Uterus (tissue), 4 donors: ENCODE data around the gene NUBP1. TPM values are rescaled to one million over a fixed set of nuclear protein-coding genes. Genes with fewer than 3 reads are reported as not detected.
"Not testable (repeated sequence)": the region's sequence is repeated elsewhere in the genome, so short reads cannot be mapped to it uniquely, and the experiment has no call there.

Source experiments
- DNase-seq, 2 donors: peaks; one replicate each; pipeline ENCODE4 v3.0.0-alpha.2; 2019 to 2020
- H3K27ac ChIP-seq, 2 donors: fragments of 200-600 bp; sonication (generic); 1 replicate in 1 of 2; 2 replicates in 1 of 2; pipeline ENCODE4 v1.5.1; 2016 to 2018
- H3K27me3 ChIP-seq, 2 donors: fragments of 200-600 bp; sonication (generic); one replicate each; pipeline ENCODE4 v1.5.1; 2018 to 2019; ENCODE audit warnings: control low read depth in 1 of 2
- H3K36me3 ChIP-seq, 2 donors: fragments of 200-600 bp; sonication (generic); one replicate each; pipeline ENCODE4 v1.5.1; 2019; ENCODE audit warnings: control low read depth in 1 of 2
- H3K4me1 ChIP-seq, 2 donors: fragments of 200-600 bp; sonication (generic); one replicate each; pipeline ENCODE4 v1.5.1; 2018 to 2019; ENCODE audit warnings: control low read depth in 1 of 2
- H3K4me3 ChIP-seq, 2 donors: fragments of 200-600 bp; sonication (generic); 1 replicate in 1 of 2; 2 replicates in 1 of 2; pipeline ENCODE4 v1.5.1; 2018 to 2019; ENCODE audit warnings: mild to moderate bottlenecking in 1 of 2
- H3K9me3 ChIP-seq, 2 donors: fragments of 200-600 bp; sonication (generic); one replicate each; pipeline ENCODE4 v1.5.1; 2019; ENCODE audit warnings: control low read depth in 1 of 2
- CTCF ChIP-seq, 4 experiments: fragments of 200-600 bp in 2 of 4; fragments of 450-650 bp in 2 of 4; sonication (generic) in 2 of 4; IDR thresholded peaks; one replicate each; pipeline ENCODE4 v1.5.1; 2016 to 2019; ENCODE audit warnings: antibody characterized with exemption in 4 of 4, mild to moderate bottlenecking in 2 of 4, moderate library complexity in 1 of 4
- POLR2A ChIP-seq, 2 donors: fragments of 450-650 bp; IDR thresholded peaks; one replicate each; pipeline ENCODE4 v1.6.1; 2016; ENCODE audit warnings: antibody characterized with exemption in 2 of 2, mild to moderate bottlenecking in 1 of 2, moderate library complexity in 1 of 2
- intact Hi-C: fragments of 100-400 bp; cut with DNase I; formaldehyde crosslinking; loops from one replicate; pipeline ENCODE4 v1.15.1; 2023; ENCODE audit warnings: low total_unique reads
- total RNA-seq, 4 donors: library from RNA; depleted of rRNA in 3 of 4; stranded (reverse); fragments of >200 nt in 3 of 4; gene quantifications; one replicate each; pipeline versions ENCODE4 v1.1.0 to v1.2.4, GENCODE V29; 2014 to 2023
- donor health status: DM: yes; HTN: yes; CAD: no.

Gene NUBP1
- total RNA-seq, 4 donors from 2014 or later, result 13.8 to 46.2 (median 26.7) TPM

DNA sequence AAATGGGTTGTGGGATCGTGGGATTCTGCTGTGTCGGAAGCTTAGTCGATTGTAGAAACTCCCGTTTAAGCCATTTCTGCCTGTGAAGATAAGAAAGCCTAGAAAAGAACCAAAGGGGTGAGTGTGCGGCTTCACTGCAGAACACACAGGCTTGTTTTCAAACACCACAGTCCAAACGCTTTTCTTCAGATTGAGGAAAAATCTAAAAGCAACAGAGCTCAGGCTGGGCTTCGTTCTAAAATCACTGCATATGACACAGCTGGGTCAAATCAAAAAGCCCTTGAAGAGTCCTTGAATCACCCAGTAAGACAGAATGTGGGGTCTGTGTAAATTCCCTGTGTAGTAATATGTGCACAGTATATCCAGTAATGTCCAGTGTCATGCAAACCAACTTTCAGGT is 25.7 kb downstream of the NUBP1 start:
- H3K27ac ChIP-seq, result no peak overlapping the region
- no peak overlapping the region for H3K4me3 ChIP-seq
- intact Hi-C loops, result no loop called here
- no peaks in the 10 kb centered on the region for H3K27me3 ChIP-seq
- no peaks in the 10 kb centered on the region for H3K9me3 ChIP-seq
- H3K36me3 ChIP-seq, result no peaks in the 10 kb centered on the region
- no peaks in the 10 kb centered on the region for H3K4me1 ChIP-seq
- no peak for DNase-seq
- no peak for TF ChIP-seq POLR2A (IDR thresholded peaks at IDR 0.05)
- TF ChIP-seq CTCF (IDR thresholded peaks at IDR 0.05), result no peak

DNA sequence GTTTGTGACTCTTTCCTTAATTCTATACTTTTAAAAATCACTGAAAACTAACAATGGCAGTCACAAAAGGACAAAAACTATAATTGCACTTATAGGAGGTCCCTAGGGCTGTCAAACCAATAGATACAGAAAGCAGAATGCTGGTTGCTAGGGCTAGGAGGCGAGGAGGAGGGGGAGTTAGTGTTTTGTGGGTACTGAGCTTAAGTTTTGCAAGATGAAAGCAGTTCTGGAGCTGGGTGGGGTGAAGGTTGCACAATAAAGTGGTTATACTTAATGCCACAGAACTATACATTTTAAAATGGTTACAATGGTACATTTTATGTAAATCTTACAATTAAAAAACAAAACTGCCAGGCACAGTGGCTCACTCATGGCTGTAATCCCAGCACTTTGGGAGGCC is 27.3 kb downstream of the NUBP1 start:
- no peaks in the 10 kb centered on the region for H3K27me3 ChIP-seq
- H3K9me3 ChIP-seq, result no peaks in the 10 kb centered on the region
- H3K4me1 ChIP-seq, result no peaks in the 10 kb centered on the region
- DNase-seq, result no peak
- no peaks in the 10 kb centered on the region for H3K36me3 ChIP-seq
- H3K27ac ChIP-seq, result no peak overlapping the region
- intact Hi-C loops, result no loop called here
- no peak for TF ChIP-seq CTCF (IDR thresholded peaks at IDR 0.05)
- no peak overlapping the region for H3K4me3 ChIP-seq

GRCh38 chr16:10776280-10776679 is 32.6 kb downstream of the NUBP1 start:
- Histone ChIP-seq H3K9me3 (no peaks in the 10 kb centered on the region), H3K36me3 (no peaks in the 10 kb centered on the region), H3K27me3 (no peaks in the 10 kb centered on the region), H3K4me3 (no peak overlapping the region), H3K27ac (no peak overlapping the region), H3K4me1 (no peaks in the 10 kb centered on the region)
- intact Hi-C loops, result no loop called here
- no peak for TF ChIP-seq CTCF (IDR thresholded peaks at IDR 0.05)
- DNase-seq, result no peak

DNA sequence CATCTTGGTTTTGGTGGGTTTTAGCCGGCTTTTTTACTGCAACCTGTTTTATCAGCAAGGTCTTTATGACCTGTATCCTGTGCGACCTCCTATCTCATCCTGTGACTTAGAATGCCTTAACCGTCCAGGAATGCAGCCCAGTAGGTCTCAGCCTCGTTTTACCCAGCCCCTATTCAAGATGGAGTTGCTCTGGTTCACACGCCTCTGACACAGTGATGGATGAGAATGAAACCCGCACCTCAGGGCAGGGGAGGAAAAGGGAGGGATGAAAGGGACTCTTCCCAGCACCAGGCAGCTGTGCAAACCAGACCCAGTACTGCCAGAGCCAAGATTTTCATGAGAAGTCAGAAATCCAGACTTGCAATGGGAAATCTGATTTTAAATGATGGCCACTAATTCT is 33.3 kb downstream of the NUBP1 start:
- H3K36me3 ChIP-seq, DNase-seq, H3K9me3 ChIP-seq, H3K27ac ChIP-seq, intact Hi-C loops, H3K27me3 ChIP-seq, H3K4me1 ChIP-seq, H3K4me3 ChIP-seq: not testable (repeated sequence)

- no peak overlapping the region for H3K4me3 ChIP-seq
- intact Hi-C loops, result no loop called here
- no peak for DNase-seq
- TF ChIP-seq CTCF (IDR thresholded peaks at IDR 0.05), result no peak
- H3K36me3 ChIP-seq, result no peaks in the 10 kb centered on the region
- H3K9me3 ChIP-seq, result no peaks in the 10 kb centered on the region
- H3K4me1 ChIP-seq, result no peaks in the 10 kb centered on the region
- no peaks in the 10 kb centered on the region for H3K27me3 ChIP-seq
- H3K27ac ChIP-seq, result no peak overlapping the region
Measured at GRCh38 chr16:10777356-10777755, 33.7 kb downstream of the NUBP1 start.

- H3K27ac ChIP-seq, intact Hi-C loops, H3K4me3 ChIP-seq, H3K4me1 ChIP-seq, H3K27me3 ChIP-seq, H3K36me3 ChIP-seq, DNase-seq, H3K9me3 ChIP-seq: not testable (repeated sequence)
Measured at GRCh38 chr16:10779908-10780307, 36.3 kb downstream of the NUBP1 start.
